K562 (cell line): Measurements from ENCODE around the gene HECW1. TPM values are rescaled to one million over a fixed set of nuclear protein-coding genes. Genes with fewer than 3 reads are reported as not detected.

Experiments
- ATF7 ChIP-seq: fragments of 450-650 bp; IDR thresholded peaks from 2 replicates; pipeline ENCODE4 v1.7.1; 2014; ENCODE audit warnings: mild to moderate bottlenecking, moderate library complexity
- BRD9 ChIP-seq: fragments of 450-650 bp; IDR thresholded peaks from 2 replicates; pipeline ENCODE4 v1.6.1; 2018; ENCODE audit warnings: low read depth; ENCODE audit not compliant: partially characterized antibody
- CBX3 ChIP-seq, 2 experiments: IDR thresholded peaks; 1 replicate in 1 of 2; 2 replicates in 1 of 2; pipeline ENCODE4 v1.6.1; 2012; ENCODE audit warnings: inconsistent platforms in 2 of 2, low read length in 2 of 2, borderline replicate concordance in 1 of 2, control low read depth in 1 of 2
- CC2D1A ChIP-seq: fragments of 450-650 bp; IDR thresholded peaks from 2 replicates; pipeline ENCODE4 v1.6.1; 2017; ENCODE audit warnings: mild to moderate bottlenecking
- FOSL1 ChIP-seq: fragments of 200-800 bp; sonication (Bioruptor generic); conservative IDR thresholded peaks from 2 replicates; pipeline ENCODE4 v1.6.1; 2016; ENCODE audit warnings: missing genetic modification characterization, missing compliant biosample characterization
- FOXJ2 ChIP-seq: fragments of 200-800 bp; sonication (Bioruptor generic); IDR thresholded peaks from 2 replicates; pipeline ENCODE4 v1.6.1; 2016; ENCODE audit warnings: missing genetic modification characterization, missing compliant biosample characterization
- GATAD2B ChIP-seq: fragments of 450-650 bp; IDR thresholded peaks from 2 replicates; pipeline ENCODE4 v1.6.1; 2017; ENCODE audit warnings: mild to moderate bottlenecking, borderline replicate concordance
- JUNB ChIP-seq: fragments of 450-650 bp; formaldehyde crosslinking; conservative IDR thresholded peaks from 2 replicates; pipeline ENCODE4 v1.4.0; 2020; ENCODE audit warnings: mild to moderate bottlenecking
- JUND ChIP-seq, 2 experiments: IDR thresholded peaks; 2 replicates in 1 of 2; 3 replicates in 1 of 2; pipeline ENCODE4 v1.6.1; 2011; ENCODE audit warnings: borderline replicate concordance in 2 of 2, low read depth in 2 of 2, low read length in 2 of 2, improper control_type of control experiment in 1 of 2, missing biosample characterization in 1 of 2, missing genetic modification characterization in 1 of 2, missing genetic modification reagents in 1 of 2
- KDM2B ChIP-seq: fragments of 250-450 bp; sonication (Bioruptor Pico); IDR thresholded peaks from 2 replicates; pipeline ENCODE4 v1.8.0; 2021; ENCODE audit warnings: mild to moderate bottlenecking, moderate library complexity
- MAFF ChIP-seq: IDR thresholded peaks from 2 replicates; pipeline ENCODE4 v1.6.1; 2012; ENCODE audit warnings: low read length, improper control_type of control experiment
- NFATC3 ChIP-seq: fragments of 450-650 bp; IDR thresholded peaks from 2 replicates; pipeline ENCODE4 v1.6.1; 2017; ENCODE audit warnings: mild to moderate bottlenecking
- RBM15 ChIP-seq: fragments of 200-400 bp; formaldehyde crosslinking; IDR thresholded peaks from 2 replicates; pipeline ENCODE4 v1.6.1; 2018; ENCODE audit warnings: mild to moderate bottlenecking, low read length, moderate library complexity; ENCODE audit not compliant: insufficient read depth
- SMARCA4 ChIP-seq: fragments of 450-650 bp; IDR thresholded peaks from 2 replicates; pipeline ENCODE4 v1.6.1; 2016
- SOX6 ChIP-seq: fragments of 450-650 bp; IDR thresholded peaks from 2 replicates; pipeline ENCODE4 v1.6.1; 2014; ENCODE audit warnings: mild to moderate bottlenecking
- ZNF12 ChIP-seq: sonication (generic); formaldehyde crosslinking; IDR thresholded peaks from 2 replicates; pipeline ENCODE4 v1.4.0; 2020; ENCODE audit warnings: mild to moderate bottlenecking, missing genetic modification reagents
- ZNF561 ChIP-seq: fragments of 450-650 bp; formaldehyde crosslinking; conservative IDR thresholded peaks from 2 replicates; pipeline ENCODE4 v1.4.0; 2020; ENCODE audit warnings: mild to moderate bottlenecking, moderate library complexity
- ZZZ3 ChIP-seq: fragments of 450-650 bp; IDR thresholded peaks from 2 replicates; pipeline ENCODE4 v1.6.1; 2016; ENCODE audit warnings: antibody characterized with exemption, mild to moderate bottlenecking, moderate library complexity
- polyA plus RNA-seq, 8 experiments: library from polyadenylated mRNA; depleted of rRNA in 4 of 8; stranded (reverse) in 5 of 8; unstranded in 3 of 8; fragments of >200 nt; fragmentation: Nextera tagmentation in 2 of 8; fragmentation: Illumina TruSeq in 1 of 8; extraction: Ambion mirVana in 2 of 8; extraction: Trizol in 1 of 8; gene quantifications; 2 replicates each; pipeline versions ENCODE4 v1.2.1 to v1.2.3, GENCODE V29; 2011 to 2014; ENCODE audit warnings: inconsistent platforms in 1 of 8, missing spikeins in 1 of 8
- total RNA-seq, 7 experiments: library from RNA; depleted of rRNA in 6 of 7; stranded (reverse); fragments of >200 nt in 6 of 7; fragmentation: Illumina TruSeq in 2 of 7; extraction: Trizol in 2 of 7; gene quantifications; 2 replicates each; pipeline versions ENCODE4 v1.2.1 to v1.2.3, GENCODE V29; 2011 to 2021; ENCODE audit warnings: low replicate concordance in 1 of 7
- TF ChIP-seq, protein P1 (sequence below), 2 experiments: fragments of 450-650 bp; formaldehyde crosslinking in 1 of 2; IDR thresholded peaks; 2 replicates each; pipeline versions ENCODE4 v1.4.0 to v1.6.1; 2014 to 2020; ENCODE audit warnings: mild to moderate bottlenecking in 2 of 2, borderline replicate concordance in 1 of 2, low read depth in 1 of 2
- TF ChIP-seq, protein P2 (sequence below): fragments of 450-650 bp; formaldehyde crosslinking; IDR thresholded peaks from 2 replicates; pipeline ENCODE4 v1.4.0; 2022; ENCODE audit warnings: mild to moderate bottlenecking, moderate library complexity

The HECW1 gene
- total and polyA plus RNA-seq, 9 of the 15 experiments (the other 6 are each of a cell fraction or from before 2014, with no cell fraction given), result 0.07 to 0.31 (median 0.13) TPM; not detected in 4

DNA sequence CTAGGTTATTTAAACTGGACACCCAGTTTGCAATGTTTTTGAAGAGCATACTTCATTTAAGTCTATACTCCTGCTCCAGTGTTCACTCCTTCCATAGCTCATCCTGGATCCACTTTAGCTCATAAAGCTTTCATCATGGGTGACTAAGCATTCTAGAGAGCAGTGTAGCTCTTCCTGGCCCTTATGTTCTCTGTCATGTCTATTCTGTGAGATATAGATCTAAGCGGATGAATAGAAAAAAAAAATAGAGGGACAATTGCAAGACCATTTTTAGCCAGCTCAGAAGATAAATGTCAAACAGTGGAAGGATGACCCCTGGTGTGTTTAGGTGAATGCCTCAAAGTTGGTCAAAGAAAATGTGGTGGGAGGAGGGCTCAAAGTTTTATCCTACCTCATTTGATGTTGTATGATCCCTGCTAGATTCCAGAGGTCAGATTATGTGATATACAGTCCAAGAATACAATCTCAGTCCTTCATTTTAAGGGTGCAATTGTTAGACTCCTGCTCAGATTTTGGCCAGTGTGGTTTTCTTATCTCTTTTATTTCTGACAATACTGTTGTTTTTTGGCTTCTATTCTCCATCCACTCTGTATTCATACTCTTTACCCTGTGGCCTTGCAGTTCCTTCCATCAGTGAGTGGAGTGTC is 7.5 kb upstream of the HECW1 start (continued):
- TF ChIP-seq, protein P1, sequence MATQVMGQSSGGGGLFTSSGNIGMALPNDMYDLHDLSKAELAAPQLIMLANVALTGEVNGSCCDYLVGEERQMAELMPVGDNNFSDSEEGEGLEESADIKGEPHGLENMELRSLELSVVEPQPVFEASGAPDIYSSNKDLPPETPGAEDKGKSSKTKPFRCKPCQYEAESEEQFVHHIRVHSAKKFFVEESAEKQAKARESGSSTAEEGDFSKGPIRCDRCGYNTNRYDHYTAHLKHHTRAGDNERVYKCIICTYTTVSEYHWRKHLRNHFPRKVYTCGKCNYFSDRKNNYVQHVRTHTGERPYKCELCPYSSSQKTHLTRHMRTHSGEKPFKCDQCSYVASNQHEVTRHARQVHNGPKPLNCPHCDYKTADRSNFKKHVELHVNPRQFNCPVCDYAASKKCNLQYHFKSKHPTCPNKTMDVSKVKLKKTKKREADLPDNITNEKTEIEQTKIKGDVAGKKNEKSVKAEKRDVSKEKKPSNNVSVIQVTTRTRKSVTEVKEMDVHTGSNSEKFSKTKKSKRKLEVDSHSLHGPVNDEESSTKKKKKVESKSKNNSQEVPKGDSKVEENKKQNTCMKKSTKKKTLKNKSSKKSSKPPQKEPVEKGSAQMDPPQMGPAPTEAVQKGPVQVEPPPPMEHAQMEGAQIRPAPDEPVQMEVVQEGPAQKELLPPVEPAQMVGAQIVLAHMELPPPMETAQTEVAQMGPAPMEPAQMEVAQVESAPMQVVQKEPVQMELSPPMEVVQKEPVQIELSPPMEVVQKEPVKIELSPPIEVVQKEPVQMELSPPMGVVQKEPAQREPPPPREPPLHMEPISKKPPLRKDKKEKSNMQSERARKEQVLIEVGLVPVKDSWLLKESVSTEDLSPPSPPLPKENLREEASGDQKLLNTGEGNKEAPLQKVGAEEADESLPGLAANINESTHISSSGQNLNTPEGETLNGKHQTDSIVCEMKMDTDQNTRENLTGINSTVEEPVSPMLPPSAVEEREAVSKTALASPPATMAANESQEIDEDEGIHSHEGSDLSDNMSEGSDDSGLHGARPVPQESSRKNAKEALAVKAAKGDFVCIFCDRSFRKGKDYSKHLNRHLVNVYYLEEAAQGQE (IDR thresholded peaks at IDR 0.05; ENCODE audit: borderline replicate concordance), result peak; percentile 64; the same call in 1 of the 2 replicates
- TF ChIP-seq, protein P1 (CRISPR knock-in tag; IDR thresholded peaks at IDR 0.05; ENCODE audit: low read depth), result no peak
- TF ChIP-seq BRD9 (peak; percentile 42), GATAD2B (peak; percentile 49; the same call in 1 of the 2 replicates), ZNF12 (CRISPR knock-in tag) (no peak), JUND (IDR thresholded peaks at IDR 0.05; ENCODE audit: borderline replicate concordance, low read depth, low read length) (peak; percentile 74), JUND (tag; IDR thresholded peaks at IDR 0.05; ENCODE audit: borderline replicate concordance, low read depth, low read length) (peak; percentile 88; the same call in 2 of the 3 replicates), RBM15 (no peak), ZNF561 (CRISPR knock-in tag) (no peak), ATF7 (no peak; the same call in 1 of the 2 replicates), KDM2B (CRISPR knock-in tag) (no peak), CC2D1A (peak; percentile 67; the same call in 1 of the 2 replicates), CBX3 (IDR thresholded peaks at IDR 0.05; ENCODE audit: borderline replicate concordance in 1 of 2, low read length in 2 of 2) (0 out of 3 replicates have a peak, but pooled peaks of 1 of the 2 experiments have one; percentile 21), SMARCA4 (peak; percentile 74), ZZZ3 (no peak), FOSL1 (tag) (peak; percentile 67), SOX6 (peak; percentile 82), FOXJ2 (tag) (0 out of 2 replicates have a peak, but pooled peaks have one; percentile 50), MAFF (peak; percentile 83), JUNB (CRISPR knock-in tag) (no peak), NFATC3 (no peak)
- TF ChIP-seq, protein P2, sequence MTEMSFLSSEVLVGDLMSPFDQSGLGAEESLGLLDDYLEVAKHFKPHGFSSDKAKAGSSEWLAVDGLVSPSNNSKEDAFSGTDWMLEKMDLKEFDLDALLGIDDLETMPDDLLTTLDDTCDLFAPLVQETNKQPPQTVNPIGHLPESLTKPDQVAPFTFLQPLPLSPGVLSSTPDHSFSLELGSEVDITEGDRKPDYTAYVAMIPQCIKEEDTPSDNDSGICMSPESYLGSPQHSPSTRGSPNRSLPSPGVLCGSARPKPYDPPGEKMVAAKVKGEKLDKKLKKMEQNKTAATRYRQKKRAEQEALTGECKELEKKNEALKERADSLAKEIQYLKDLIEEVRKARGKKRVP, result no peak
